HG02798 (cell line): Measurements from ENCODE around the gene FRMD3.
"Not testable (repeated sequence)": the region's sequence is repeated elsewhere in the genome, so short reads cannot be mapped to it uniquely, and the experiment has no call there.

Experiments
- ATAC-seq: cut with Tn5 transposase; IDR thresholded peaks from one replicate; pipeline ENCODE4 v1.9.1; 2021; ENCODE audit warnings: mild to moderate bottlenecking; ENCODE audit not compliant: unreplicated experiment, poor library complexity

The FRMD3 gene

DNA sequence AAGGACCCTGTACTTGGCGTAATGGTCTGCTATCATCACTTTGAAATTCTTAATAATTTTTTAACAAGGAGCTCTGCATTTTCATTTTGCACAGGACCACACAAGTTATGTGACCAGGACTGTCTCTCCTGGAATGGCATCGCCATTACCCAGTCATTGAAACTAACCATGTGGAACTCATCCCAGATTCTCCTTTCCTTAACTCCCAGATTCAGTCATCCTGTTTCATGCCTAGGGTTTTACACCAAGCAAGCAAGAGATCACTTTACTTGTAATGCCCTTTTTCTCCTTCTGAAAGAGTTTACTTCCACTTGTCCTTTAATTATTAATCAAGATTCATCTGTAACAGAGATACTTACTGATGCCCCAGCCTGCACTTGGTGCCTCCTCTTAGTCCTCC lies 12.0 kb downstream of the FRMD3 start:
- ATAC-seq, result no peak

DNA sequence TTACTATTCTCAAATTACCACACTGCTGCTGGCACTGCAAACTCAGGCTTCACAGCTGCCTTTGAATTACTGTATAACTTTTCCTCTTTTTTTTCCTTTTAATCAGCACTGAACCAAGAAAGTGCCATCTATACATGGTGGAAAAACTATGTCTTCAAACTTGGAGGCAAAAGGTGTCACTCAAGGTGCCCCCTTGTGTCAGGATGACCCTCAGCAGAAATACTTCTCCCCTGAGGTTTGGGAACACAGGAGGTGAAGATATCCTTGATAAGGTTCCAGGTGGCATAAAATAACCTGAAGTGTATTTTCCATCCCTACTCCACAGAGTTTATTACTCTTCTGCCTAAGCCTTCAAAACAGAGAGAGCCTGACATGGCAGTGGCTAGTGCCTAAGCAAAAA lies 14.5 kb downstream of the FRMD3 start:
- no peak for ATAC-seq

DNA sequence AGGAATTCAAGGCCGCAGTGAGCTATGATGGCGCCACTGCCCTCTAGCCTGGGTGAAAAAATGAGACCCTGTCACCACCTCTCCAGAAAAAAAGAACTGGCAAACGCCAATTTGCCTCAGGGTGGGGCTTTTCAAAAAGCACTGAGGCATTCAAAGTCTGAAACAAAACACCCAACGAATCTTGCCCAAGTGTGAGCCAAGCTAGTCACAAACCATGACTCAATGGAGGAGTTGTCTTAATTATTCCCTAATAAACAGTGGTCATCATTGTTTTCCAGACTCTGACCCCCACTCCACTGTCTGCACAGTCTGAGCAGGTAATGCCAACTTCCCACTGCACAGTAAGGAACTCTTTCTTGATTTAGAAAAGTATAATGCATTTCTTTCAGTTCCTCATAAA lies 16.8 kb downstream of the FRMD3 start:
- no peak for ATAC-seq

DNA sequence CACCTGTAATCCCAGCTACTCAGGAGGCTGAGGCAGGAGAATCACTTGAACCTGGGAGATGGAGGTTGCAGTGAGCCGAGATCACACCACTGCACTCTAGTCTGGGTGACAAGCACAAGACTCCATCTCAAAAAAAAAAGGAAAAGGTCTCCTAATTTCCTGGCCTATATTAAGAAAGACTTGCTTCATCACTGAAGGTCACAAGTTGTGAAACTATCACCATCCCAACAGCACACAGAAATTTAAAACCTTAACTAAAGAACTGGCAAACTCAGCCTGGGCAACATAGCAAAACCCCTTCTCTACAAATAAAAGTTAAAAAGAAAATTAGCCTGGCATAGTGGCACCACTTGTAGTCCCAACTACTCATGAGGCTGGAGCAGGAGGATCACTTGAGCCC lies 17.2 kb downstream of the FRMD3 start:
- ATAC-seq, result no peak

DNA sequence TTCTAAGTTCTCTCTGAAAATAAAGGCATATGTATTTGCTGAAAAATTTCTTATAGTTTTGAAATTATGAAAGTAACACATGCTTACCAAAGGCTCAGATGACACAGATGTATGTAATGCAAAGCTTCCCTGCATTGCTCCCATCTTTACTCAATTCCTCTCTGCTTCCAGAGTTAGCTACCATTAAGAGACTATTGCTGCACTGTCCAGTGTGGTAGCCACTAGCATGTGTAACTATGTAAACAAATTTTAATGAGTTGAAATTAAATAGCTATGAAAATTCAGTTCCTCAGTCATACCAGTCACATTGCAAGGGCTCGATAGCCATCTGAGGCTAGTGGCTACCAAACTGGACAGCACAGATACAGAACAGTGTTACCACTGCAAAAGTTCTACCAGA lies 17.9 kb downstream of the FRMD3 start:
- ATAC-seq, result no peak

DNA sequence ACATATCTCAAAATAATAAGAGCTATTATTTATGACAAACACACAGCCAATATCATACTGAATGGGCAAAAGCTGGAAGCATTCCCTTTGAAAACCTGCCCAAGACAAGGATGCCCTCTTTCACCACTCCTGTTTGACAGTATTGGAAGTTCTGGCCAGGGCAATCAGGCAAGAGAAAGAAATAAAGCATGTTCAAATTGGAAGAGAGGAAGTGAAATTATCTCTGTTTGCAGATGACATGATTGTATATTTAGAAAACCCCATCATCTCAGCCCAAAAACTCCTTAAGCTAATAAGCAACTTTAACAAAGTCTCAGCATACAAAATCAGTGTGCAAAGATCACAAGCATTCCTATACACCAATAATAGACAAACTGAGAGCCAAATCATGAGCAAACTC lies 20.2 kb downstream of the FRMD3 start:
- not testable (repeated sequence) for ATAC-seq

DNA sequence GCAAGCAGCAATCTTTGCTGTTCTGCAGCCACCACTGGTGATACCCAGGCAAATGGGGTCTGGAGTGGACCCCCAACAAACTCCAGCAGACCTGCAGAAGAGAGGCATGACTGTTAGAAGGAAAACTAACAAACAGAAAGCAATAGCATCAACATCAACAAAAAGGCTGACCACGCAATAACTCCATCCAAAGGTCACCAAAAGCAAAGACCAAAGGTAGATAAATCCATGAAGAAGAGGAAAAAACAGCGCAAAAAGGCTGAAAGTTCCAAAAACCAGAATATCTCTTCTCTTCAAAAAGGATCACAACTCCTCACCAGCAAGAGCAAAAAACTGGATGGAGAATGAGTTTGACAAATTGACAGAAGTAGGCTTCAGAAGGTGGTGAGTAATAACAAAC lies 23.4 kb downstream of the FRMD3 start:
- ATAC-seq, result no peak

DNA sequence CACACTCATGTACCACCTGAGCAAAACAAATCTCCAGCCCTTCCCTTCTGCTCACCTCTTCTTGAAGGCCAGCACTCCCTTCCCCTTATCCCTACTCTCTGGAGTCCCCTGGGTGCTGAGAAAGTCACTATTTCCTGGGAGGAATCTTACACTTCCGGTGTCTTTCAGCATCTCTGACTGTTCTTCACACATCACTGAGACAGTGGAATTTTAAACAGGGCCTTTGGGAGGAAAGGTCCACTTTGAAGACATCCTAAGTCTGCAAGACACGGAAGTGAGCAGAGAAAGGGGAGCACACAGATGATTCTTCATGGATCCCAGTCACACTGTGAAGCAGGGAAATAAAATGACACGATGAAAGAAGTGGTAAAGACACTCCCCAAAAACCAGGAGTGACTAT lies 25.6 kb downstream of the FRMD3 start:
- no peak for ATAC-seq

DNA sequence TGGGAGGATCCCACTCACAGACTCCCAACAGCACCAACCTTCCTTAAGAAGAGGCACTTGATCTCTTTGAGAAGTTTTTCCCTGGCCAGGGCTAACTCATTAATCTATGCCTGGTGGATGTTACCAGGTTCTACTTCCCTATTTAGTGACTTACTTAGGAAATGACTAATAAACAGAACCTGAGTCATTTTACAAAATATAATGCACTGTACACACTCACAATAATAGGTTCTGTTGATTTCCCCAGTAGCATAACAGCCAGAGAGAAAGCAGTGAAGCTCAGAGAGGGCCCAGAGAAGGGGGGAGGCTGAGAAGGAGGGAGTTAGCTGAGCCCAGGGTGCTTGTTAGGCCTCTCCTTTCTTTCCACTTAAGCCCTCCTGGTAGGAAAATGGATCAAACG lies 27.1 kb downstream of the FRMD3 start:
- ATAC-seq, result peak; percentile 75

DNA sequence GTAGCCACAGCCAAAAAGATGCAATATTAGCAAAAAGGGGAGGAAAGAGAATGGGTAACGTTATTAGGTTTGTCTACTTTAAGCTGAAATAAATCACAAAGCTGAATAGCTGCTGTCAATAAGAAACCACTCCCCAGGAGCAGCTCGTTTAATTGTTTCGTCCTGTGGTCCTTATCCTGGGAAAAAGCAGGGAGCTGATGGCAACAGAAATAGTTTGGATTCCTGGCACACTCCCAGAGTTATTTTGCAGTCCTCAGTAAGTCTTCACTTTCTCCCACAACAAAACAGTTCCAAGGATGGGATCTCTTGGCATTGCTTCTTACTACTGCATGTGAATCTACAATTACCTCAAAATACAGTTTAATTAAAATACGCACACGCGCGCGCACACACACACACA lies 28.8 kb downstream of the FRMD3 start:
- no peak for ATAC-seq

DNA sequence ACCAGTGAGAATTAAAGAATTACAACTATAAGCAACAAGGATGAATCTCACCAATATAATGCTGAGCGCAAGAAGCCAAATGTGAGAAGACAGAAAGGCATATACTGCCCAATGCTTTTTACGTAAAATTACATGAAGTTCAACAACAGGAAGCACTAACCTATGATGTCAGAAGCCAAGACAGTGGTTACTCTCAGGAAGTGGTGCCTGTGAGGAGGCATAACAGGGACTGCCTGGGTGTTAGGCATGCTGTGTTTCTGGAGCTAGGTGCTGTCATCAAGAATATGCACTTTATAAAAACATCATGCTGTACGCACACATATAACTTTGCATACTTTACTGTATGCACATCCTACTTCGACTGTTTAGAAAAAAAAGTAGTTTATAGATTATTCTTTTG lies 30.1 kb downstream of the FRMD3 start:
- no peak for ATAC-seq

DNA sequence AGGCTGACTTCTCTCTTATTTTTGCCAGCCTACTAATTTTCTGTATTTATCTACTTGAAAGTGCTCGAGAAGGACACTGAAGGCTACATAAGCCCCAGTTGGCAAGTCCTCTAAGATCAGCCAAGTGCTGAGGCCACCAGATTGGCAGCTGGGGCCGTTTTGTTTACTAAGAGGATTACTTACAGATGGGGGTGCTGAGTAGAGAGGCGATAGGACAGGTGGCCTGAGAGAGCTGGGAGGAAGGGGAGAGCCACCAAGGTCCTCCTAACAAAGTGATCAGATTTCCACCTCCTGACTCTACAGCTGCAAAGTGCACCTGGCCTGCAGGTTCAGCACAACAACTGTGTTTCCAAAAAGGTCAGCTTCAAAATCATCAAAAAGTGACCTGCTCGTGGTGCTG lies 32.9 kb downstream of the FRMD3 start:
- no peak for ATAC-seq

DNA sequence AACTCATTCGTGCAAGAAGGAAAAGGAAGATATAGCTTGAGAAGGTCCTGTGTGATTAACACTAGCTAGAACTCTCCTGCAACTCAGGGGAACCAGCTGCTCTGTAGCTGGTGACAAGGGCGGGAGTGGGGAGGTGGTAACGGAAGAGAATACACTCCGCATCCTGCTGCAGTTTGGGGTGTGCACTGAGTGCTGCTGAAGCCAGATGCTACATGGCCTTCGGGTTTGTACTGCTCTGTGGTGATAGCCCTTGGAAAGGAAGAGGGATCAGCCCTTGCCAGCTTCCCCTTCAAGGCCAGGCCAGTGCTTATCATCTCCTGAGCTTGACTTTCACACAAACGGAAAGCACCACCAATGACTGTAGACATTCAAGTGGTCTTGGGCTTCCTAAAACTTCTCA lies 34.3 kb downstream of the FRMD3 start:
- ATAC-seq, result no peak

DNA sequence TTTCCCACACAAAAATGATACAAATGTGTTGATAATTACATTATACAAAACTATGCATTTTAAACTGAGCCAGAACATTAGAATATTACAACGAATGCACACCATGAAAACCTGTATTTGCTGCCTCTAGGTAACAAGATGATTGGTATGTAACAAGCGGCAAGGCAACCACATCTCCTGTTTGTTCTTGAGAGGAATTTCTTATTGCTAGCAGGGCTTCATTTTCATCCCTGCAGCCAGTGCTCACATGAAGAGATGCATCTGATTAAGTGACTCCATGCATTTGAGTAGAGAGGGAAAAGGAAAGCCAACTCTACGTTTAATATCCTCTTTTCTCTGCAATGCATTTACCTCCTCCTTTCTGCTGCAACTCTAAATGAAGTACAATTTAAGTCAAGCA lies 36.6 kb downstream of the FRMD3 start:
- no peak for ATAC-seq

DNA sequence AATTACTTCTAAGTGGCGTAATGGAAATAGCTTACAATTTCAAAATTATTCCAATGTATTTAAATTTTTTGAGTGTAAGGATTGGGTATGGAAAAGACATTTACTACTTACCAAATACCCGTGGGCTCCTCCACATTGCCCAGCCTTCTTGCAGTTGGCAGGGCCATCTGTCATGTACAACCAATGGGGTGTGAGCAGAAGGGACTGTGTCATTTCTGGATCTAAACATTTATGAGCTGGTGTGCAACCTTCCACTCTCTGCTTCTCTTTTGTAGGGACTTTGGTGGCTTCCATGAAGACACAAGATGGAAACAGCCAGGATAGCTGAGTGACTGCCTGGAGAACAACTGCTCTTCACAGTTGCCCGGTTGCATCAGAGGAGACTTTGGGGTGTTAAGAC lies 40.8 kb downstream of the FRMD3 start:
- no peak for ATAC-seq

DNA sequence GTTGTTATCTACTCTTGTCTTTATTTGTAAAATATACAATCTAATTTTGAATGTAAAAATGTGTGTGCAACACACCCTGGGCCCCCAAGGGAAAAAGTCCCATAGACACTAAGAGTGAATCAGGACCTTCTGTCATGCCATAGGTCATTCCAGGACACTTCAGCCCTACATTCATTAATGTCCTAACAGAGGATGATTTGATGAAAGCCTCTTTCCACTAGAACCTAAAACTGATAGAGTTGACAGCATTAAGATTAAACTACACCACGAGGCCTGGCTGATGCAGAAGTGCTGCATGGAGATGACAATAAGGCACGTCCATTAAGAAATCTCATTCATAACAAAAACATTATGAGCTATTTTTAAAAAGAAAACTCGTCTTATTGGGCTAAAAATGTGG lies 46.2 kb downstream of the FRMD3 start:
- no peak for ATAC-seq

DNA sequence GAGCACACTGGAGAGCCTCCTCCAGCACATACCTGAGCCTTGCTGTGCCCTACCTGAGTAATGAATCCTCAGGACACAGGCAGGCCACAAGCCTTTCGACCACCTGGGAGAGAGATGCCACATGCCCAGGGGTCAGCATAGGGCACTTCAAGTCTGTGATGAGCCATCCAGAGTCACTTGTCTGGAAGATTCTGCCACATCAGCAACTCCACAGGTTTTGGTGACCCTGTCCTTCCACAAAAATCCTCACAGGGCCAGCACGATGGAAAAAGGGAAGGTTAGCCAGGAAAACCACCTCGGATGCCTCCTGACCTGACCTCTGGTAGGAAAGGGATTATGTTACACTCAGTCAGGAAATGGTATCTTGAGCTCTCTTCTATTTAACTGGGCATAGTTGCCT lies 46.8 kb downstream of the FRMD3 start:
- ATAC-seq, result no peak

DNA sequence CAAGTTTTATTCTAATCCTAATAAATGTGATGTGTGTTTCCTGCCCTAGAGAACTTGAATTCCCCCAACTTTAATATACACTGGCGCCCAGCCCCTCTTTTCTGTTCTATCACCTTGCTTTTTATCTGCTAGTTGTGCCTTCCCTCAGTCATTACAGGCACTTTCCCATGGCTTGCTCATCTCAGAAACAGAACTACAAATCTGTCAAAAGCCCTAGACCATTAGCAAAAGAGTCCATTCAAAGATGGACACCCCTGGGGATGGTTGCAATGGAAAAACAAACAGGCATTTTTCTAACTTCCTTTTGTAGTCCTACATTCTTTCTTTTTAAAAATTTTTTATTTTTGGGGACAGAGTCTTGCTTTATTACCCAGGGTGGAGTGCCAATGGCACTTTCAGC lies 48.2 kb downstream of the FRMD3 start:
- no peak for ATAC-seq

DNA sequence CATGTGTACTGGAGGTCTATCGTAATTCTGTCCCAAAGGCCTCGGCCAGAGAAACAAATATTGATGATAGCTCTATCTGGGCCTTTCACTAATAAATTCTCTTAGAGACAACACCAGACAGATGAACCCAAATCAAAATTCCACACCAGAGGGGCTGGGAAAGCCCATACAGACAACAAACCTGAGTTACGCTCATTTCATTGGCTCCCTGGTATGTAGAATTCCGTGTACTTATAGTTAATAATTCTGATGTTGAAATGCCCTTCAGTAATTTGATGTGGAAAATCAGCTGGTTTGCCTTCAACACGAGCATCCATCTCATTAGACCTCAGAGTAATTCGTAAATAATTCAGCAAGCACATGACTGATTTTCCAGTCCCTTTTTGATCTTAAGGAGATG lies 53.2 kb downstream of the FRMD3 start:
- ATAC-seq, result no peak

DNA sequence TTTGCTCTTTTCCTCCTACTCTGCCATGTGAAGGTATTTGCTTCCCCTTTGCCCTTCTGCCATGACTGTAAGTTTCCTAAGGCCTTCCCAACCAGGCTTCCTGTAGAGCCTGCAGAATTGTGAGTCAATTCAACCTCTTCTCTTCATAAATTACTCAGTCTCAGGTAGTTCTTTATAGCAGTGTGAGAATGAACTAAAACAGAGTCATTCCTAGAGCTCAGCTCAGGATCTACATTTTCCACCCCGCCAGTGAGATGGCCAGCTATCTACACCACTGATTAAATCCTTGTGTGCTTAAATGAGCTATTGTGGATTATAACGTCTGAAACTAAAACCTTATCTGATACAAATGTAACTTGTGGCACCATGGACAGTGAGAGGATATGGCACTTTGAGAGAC lies 55.0 kb downstream of the FRMD3 start:
- ATAC-seq, result no peak

DNA sequence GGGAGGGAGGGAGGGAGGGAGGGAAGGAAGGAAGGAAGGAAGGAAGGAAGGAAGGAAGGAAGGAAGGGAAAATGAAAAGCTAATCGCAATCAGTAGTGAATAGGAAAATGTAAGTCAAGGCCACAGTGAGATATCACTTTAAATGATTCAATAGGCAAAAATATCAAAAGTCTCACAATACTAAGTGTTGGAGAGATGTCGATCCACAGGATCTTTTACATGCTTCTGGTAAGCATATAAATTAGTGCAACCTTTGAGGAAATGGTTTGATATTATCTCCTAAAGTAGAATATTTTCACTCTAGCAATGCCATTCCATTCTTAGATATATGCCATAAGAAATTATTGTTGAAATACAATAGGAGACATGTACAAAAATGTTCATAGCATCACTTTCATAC lies 58.4 kb downstream of the FRMD3 start:
- no peak for ATAC-seq

DNA sequence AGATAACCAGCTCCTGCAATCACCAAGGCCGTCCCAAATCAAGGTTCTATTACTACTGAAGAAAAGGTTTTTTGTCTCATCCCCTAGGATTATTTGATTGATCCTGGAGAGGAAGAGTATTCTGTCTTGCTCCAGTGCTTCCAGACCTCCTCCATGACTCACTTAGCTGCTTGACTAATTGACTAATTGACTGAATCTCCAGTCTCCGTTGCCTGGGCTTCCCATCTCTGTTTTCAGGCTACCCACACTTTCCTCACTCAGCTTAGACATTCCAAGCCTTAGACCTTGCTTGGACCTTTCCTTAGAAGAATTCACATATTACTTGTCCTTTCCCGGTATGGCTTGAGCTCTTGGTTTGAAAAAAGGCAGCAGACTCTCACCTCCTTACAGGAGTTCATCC lies 60.6 kb downstream of the FRMD3 start:
- no peak for ATAC-seq

DNA sequence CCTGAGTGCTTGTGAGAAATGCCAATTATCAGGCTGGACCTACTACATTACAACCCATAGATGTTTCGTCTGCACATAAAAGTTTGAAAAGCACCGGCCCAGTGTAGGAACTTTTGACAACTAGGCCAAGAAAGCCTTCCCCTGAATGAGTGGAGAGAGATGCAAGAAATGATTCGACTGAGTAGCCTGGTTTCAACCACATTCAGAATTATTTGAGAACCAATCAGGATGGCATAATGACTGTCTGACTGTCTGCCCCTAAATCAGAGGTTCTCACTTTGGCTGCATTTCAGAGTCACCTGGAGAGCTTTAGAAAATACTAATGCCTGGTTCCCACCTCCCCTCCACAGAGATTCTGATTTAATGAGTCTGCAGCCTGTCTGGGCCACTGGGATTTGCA lies 61.1 kb downstream of the FRMD3 start:
- no peak for ATAC-seq

DNA sequence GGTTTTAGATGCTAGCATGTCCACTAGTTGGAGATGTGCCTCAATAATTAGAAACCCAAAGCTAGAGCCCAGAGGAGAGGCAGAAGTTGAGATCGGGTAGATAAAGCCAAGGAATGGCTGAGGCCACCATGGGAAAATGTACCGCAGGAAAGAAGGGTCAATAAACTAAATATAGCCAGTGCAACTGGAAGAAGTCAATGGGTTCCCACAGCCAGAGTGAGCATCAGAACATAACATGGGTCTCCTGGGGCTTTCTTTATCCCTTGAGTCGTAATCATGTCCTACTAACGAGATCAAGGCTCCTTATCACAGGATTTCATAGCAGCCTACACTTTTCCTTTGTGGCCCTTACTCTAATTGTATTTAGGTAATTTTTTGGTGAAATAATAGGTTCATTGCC lies 61.7 kb downstream of the FRMD3 start:
- no peak for ATAC-seq
